DMS53 (cell line): ENCODE measurements around the gene ADAM12.

Experiments used
- DNase-seq: peaks from one replicate; lab custom pipeline; 2025; lab: John Stamatoyannopoulos, UW

The ADAM12 gene

DNA sequence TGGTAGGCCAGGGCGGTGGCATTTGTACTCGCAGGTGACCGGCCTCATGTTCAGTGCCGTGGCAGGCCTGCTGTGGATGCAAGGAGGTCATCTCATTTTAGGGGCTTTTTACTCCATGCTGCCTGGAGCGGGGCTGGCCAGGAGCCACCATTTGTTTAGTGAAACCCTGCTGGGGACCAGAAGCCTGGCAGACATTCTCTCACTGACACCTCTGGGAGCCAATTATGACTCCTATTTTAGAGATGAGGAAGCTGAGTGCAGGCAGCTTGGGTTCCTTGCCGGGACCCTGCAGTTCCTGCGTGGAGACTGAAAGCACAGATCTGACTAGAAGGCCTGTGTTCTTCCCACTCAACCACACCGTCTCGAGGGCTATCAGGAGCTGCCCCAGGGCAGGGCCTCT is 305.3 kb downstream of the ADAM12 start:
- DNase-seq = no peak

GRCh38 chr10:126081841-126082466 is 306.3 kb downstream of the ADAM12 start:
- DNase-seq = no peak

- no peak for DNase-seq
Observed at GRCh38 chr10:126080879-126081411, 307.3 kb downstream of the ADAM12 start.

DNA sequence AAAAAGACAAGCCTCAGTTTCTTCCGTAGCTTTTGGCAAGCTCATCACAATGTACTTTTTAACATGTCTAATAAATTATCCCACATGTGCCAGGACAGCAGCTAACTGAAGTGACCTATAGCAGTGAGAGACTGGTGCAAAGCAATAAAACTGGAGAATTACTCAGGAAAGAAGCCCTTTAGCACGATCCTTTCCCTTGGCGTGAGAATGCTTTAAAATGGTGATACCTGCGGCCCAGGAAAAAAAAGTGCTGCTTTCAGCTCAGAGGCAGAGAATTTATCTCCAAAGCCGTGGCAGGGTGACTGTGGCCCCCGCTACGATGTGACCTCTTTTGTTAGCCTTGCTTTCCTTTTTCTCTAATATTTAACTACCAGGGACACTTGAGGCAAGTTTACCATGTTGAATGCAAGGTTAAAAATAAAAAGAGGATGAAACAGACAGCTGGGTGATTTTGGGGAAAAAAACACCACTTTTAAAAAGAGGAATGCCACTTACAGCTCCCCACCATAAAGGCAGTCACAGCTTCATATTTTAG is 307.9 kb downstream of the ADAM12 start:
- DNase-seq = no peak

GRCh38 chr10:126075009-126075408 is 313.3 kb downstream of the ADAM12 start:
- DNase-seq = no peak

DNA sequence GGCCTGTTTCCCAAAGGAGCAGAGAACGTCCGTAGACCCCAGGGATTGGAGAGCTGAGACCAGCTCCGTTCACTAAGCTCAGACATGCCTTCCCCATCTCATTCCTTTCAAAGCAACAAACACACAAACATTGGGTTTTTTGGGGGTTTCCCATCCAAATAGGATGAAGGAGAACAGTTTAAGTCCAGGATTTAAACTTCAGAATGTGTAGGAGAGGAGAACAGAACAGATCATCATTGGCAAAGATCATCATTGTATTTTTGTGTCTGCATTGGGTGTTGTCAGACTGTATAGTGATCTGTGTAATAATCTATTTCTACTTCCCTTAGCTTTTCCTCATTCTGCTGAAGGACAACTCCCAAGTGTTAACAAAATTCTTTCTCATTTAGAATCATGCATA is 314.0 kb downstream of the ADAM12 start:
- DNase-seq = no peak

DNA sequence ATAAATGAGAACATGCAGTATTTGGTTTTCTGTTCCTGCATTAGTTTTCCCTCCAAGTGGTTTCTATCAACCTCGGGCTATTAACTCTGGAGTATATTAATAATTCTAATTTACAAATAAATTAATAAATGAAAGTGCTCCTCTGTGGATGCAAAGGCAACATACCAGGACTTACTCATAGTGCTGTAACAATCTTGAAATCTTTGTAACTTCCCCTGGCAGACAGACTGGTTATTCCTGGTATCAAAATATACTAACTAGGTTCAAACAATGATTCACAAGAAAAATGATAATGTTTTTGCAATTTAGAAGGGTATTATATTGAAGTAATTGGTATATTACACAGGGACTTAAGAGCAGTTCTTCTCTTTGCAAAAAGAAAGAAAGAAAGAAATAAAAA is 314.7 kb downstream of the ADAM12 start:
- DNase-seq = no peak

DNA sequence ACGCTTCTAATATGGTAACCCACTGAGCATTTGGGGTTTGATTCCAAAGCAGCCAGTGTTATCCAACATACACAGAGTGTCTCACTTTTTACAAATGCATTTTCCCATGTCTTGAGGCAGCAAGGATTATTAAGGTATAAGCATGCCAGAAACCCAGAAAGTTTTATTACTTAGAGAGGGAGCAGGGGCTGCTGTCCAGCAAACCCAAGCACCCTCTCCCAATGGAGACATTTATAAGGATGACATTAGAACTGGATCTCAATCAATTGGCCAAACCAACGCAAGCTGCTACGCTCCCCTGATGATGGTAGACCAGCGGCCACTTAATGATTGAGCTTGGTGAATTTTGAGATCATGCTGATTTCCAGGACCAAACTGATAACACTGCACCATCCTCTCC is 315.7 kb downstream of the ADAM12 start:
- no peak for DNase-seq

DNA sequence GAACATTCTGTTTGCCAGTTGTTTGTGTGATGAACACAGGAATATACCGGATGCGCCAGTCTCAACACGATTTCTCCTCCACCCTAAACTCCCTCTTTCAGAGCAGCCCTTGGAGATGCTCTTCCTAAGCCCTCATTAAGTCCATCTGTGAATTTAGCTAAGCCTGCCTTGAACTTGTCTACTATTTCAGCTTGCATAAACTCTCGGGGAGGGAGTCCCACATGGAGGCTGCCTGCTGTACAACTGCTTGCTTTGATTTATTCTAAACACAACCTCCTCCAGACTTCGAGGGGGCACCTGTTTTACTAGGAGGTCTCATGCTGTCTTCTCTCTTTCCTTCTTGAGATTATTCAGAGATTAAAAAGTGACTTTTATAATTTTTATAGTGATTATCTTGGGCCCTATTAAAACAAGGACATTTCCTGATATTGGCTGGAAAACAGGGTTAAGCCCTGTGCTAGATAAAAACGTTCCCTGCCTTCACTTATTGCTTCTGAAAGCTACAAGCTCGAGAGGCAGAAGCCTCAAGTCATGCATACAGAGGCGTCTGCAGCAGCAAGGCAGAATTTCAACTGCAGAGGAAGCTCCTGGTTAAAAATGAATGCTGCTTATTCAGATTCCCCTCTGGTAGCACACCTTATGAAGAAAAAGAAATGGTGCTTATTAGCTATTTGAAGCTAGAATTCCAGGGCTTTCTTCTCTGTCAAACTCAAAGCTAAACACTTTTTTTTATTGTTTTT is 317.6 kb downstream of the ADAM12 start:
- no peak for DNase-seq

GRCh38 chr10:126068322-126068721 is 320.0 kb downstream of the ADAM12 start:
- no peak for DNase-seq

DNA sequence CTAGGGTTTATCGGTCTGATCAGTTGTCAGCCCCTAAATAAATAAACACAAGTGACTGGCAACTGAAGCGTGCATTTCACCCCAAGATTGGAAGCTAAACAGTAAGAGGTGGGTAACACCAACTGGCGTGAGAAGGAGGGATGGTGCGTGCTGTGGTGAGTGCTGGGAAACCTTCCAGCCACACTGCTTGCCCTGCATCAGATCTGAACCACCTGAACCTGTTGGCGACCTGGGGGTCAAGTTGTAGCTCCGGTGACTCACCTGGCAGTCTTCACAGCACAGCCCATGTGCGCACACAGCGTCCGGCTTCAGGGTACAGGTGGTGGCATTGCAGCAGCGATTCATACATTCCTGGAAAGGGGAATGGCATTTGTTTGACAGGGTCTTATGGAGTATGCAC is 321.8 kb downstream of the ADAM12 start:
- peak; percentile 41 for DNase-seq

DNA sequence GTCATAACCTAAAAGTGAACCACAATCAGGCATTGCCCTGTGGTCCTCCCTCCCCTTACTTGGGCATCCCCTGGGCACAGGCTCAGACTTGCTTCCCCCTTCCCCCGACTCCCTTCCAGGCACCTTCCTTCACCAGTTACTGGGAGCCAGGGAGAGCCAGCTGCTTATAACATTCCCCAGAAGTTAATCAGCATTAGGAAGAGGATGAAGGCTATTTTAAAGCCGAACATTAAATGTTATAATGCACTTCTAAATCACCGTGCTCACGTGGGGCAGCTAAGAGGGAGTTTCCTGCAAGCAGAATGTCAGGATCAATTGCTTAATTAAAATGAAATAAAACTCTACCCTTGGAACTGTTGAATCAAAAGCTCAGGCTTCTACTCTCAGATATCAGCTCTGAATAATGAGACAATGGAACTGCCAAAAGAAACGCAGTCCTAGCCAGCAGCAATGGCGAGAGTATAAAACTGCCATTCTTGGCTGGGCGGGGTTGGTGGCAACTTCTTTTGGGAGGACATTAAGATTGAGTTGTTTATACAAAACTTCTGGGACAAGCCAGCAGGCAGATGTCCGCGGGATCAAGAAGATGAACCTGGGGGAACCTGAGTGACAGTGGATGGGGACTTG is 322.4 kb downstream of the ADAM12 start:
- no peak for DNase-seq

- no peak for DNase-seq
Observed at GRCh38 chr10:126064512-126064911, 323.8 kb downstream of the ADAM12 start.

- no peak for DNase-seq
Observed at GRCh38 chr10:126063353-126063791, 324.9 kb downstream of the ADAM12 start.

DNA sequence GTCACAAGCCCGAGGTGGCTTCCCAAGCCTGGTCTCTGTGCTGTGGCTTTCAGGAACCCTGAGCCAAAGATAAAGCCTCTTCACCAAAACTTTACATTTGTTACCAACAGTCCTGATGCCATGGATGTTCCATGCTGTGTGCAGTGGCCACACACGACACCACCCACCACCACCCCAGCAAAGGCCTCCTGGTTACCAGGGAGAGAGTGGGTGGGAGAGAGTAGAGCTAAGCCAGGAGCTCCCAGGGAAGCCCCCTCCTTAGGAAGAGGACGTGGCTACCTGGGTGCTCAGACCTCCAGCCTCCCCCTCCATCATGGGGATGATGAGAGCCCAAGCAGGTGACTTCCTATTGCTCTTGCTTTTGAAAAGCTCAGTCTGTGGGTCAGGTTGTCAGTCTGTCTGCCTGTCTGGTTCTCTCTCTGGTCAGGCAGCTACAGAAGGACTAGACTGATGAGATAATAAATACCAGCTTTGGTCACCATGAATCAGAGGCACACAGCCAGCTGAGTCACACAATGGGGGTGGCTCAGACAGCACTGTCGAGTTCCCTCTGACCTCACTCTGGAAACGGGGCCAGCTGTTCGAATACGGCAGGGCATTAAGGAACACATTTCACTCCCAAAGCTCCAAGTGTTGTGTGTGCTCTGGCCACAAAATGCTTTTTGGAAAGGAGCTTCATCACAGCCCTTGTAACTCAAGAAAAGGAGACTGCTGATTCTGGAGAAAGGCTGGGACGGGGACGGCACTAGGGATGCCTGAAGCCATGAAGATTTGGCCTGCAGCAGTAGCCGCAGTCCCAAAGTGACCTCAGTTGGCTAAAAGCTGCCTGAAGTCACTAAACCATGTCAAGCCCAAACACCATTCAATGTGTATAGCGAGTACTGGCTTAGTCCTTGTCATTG is 325.9 kb downstream of the ADAM12 start:
- peak; percentile 82 for DNase-seq

GRCh38 chr10:126061526-126061925 is 326.8 kb downstream of the ADAM12 start:
- no peak for DNase-seq

- DNase-seq = peak; percentile 16
Observed at GRCh38 chr10:126060261-126060931, 327.9 kb downstream of the ADAM12 start.

DNA sequence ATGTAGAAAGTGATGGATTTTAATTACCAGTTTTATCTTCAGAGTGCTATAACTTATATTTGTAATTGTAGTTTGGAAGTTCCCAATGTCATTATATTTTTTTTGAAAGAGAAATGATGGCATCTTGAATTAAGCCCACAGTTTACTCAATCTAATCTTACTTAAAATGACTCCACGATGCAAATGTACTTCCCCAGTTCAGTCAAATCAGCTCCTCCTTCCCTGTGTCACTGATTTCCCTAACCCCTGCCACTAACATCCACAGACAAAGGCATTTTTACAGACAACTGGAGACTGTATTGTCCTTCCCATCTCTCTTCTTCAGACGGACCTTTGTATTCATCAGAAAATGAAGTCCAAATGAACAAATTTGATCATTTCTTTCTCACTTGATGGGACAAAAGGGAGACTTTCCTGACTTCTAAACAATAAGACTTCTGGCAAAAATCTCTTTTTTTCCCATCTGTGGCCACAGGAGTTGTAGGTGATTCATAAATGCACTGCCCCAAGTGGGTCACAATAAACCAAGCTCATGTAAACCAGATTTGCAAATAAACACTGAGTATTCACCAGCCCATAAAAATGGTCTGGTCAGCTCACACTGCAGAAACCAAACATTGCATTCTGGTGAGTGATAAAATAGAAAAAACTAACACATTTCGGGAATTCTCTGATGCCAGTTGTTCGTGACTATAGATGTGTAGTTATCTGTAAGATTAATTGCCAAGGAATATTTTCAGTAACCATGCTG is 329.0 kb downstream of the ADAM12 start:
- no peak for DNase-seq

GRCh38 chr10:126058507-126058906 is 329.8 kb downstream of the ADAM12 start:
- peak; percentile 60 for DNase-seq

DNA sequence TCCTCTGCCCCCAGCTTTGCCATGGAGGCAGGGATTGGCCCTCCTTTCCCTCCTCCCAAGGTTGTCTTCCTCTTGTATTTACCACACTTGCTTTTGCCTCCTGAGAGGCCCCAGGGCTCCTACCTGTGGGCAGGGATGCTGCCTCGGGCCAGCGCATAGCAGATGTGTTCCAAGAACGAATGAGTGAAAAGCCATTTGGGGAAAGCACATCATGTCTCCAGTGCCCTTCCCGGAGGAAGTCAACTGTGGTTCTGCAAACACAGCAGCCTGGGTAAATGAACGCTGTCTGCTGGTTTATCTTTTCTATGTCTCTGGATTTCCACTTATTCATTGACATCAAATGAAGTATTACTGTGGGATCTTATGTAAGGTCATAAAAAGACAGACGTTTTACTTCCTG is 330.2 kb downstream of the ADAM12 start:
- peak; percentile 49 for DNase-seq
